BJ (cell line): ENCODE results near the gene TREH. TPM values are rescaled to one million over a fixed set of nuclear protein-coding genes. Genes with fewer than 3 reads are reported as not detected.

Source experiments
- CTCF ChIA-PET: fragments of 350-600 bp; formaldehyde crosslinking; extraction: SDS; loops from one replicate; lab custom pipeline; 2021; ENCODE audit warnings: antibody characterized with exemption, inconsistent platforms; lab: Yijun Ruan, JAX
- POLR2A ChIA-PET: fragments of 300-600 bp; sonication (Branson Sonifier 250); formaldehyde crosslinking; extraction: SDS; loops from one replicate; lab custom pipeline; 2021; ENCODE audit warnings: antibody characterized with exemption; lab: Charles Lee
- DNase-seq: peaks from one replicate; pipeline ENCODE4 v3.0.0-alpha.2; 2011; ENCODE audit warnings: low read depth
- H3K27me3 ChIP-seq: 2 replicates; pipeline ENCODE4 v1.6.0; 2011; ENCODE audit warnings: low read length; ENCODE audit not compliant: control insufficient read depth, insufficient read depth
- H3K36me3 ChIP-seq: 2 replicates; pipeline ENCODE4 v1.5.1; 2011; ENCODE audit warnings: low read length; ENCODE audit not compliant: control insufficient read depth, insufficient read depth
- H3K4me3 ChIP-seq: 2 replicates; pipeline ENCODE4 v1.5.1; 2011; ENCODE audit warnings: low read depth, mild to moderate bottlenecking, control low read depth, low read length
- polyA plus RNA-seq: library from polyadenylated mRNA; depleted of rRNA; stranded (reverse); fragments of >200 nt; gene quantifications from 2 replicates; pipeline ENCODE4 v1.2.3, GENCODE V29; 2011
- TF ChIP-seq, protein P1 (sequence below): IDR thresholded peaks from 2 replicates; pipeline ENCODE4 v1.5.1; 2011; ENCODE audit warnings: low read depth, mild to moderate bottlenecking, control low read depth, inconsistent platforms, low read length, moderate library complexity; ENCODE audit not compliant: insufficient read depth

Gene TREH
- polyA plus RNA-seq, 1 experiment, result not detected

DNA sequence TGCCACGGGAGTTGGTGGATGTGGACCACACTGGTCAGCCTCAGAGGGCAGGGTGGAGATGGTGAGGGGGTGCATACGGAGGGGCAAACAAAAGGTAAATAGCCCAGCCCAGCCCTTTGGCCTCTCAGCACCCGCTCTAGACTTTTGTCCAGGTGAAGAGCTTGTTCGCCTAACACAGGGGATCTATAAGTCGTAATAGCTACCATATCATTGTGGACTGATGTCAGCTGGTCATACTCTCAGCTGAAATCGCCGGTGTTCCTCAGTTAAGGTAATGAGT lies 27.0 kb upstream of the TREH start:
- Histone ChIP-seq H3K27me3 (peaks cover 7% of the 10 kb centered on the region), H3K4me3 (no peak overlapping the region), H3K36me3 (no peaks in the 10 kb centered on the region)
- ChIA-PET CTCF (interaction anchor here (0.9 to 2.1 kb wide), 4 partner anchors 10 to 17 kb away, joined by 3 to 6 read pairs (median 4); no protein-coding TSS in a partner anchor), POLR2A (no interaction called here)
- TF ChIP-seq, protein P1, sequence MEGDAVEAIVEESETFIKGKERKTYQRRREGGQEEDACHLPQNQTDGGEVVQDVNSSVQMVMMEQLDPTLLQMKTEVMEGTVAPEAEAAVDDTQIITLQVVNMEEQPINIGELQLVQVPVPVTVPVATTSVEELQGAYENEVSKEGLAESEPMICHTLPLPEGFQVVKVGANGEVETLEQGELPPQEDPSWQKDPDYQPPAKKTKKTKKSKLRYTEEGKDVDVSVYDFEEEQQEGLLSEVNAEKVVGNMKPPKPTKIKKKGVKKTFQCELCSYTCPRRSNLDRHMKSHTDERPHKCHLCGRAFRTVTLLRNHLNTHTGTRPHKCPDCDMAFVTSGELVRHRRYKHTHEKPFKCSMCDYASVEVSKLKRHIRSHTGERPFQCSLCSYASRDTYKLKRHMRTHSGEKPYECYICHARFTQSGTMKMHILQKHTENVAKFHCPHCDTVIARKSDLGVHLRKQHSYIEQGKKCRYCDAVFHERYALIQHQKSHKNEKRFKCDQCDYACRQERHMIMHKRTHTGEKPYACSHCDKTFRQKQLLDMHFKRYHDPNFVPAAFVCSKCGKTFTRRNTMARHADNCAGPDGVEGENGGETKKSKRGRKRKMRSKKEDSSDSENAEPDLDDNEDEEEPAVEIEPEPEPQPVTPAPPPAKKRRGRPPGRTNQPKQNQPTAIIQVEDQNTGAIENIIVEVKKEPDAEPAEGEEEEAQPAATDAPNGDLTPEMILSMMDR, result no peak
- no peak for DNase-seq

DNA sequence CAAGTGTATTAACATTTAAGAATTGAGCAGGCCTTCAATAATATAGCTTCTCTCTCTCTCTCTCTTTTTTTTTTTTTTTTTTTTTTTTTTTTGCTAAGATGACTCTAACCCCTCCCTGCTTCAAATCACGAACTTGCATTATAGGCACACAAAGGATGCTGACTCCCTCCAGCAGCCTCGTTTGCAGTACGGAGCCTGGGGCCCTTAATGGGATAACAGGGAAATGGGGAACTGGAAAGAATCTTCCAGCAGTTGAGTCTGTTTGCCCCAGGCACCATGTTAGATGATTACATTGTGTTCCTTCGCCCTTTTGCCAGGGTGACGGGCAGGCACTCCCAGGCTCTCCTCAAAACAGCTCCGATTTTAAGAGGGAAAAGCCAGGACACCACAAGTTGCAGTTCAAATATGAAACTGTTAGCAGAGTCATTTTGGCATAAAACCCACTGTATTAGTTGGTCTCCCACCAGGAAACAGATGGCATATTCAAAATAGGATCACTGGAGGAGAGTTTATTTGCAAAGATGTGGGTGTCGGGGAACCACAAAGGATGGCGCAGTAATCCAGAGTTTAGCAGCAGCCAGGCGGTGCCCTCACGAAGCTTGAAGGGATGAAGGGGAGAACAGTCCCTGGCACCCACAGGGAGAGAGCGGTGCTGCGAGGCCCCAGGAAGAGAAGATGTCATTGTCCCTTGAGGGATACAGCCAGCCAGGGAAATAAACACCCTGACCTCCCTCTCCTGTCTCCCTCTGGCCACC lies 26.5 kb upstream of the TREH start:
- ChIA-PET POLR2A (no interaction called here), CTCF (interaction anchor here (0.9 to 7.2 kb wide), 5 partner anchors 9 to 17 kb away, joined by 3 to 41 read pairs (median 4); no protein-coding TSS in a partner anchor)
- DNase-seq, result no peak
- TF ChIP-seq, protein P1, result no peak
- Histone ChIP-seq H3K4me3 (no peak overlapping the region), H3K27me3 (peaks cover 7% of the 10 kb centered on the region), H3K36me3 (no peaks in the 10 kb centered on the region)

DNA sequence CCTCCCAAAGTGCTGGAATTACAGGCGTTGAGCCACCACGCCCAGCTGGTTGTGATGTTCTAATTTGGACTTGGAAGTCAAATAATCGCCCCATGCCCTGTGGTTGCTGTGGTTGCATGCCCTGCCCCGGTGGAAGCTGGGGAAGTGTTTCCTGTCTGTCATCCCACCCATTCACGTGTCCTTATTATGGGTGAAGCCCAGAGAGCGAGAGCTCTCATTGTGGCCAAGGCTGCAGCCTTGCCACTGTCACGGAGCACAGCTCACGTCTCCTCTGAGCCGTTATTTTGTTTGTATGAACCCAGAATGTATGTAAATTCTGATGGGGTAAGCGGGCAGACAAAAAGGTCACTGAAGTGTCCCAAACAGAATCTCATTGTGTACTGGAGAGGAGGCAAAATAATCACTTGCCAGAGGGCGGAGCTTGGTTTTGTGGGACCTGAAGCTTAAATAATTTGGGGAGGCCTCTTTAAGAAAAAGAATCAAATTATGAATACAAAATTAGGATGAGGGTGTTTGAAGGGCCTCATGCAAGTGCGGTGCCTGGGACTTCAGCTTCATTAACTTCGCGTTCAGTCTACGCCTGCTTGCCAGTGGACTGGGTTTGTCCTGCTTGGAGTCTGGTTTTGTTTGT lies 25.8 kb upstream of the TREH start:
- ChIA-PET CTCF (interaction anchor here (2.1 to 7.2 kb wide), 2 partner anchors 8 to 16 kb away, joined by 4 to 41 read pairs; no protein-coding TSS in a partner anchor), POLR2A (no interaction called here)
- H3K36me3 ChIP-seq, result no peaks in the 10 kb centered on the region
- TF ChIP-seq, protein P1, result no peak
- no peak overlapping the region for H3K4me3 ChIP-seq
- peaks cover 7% of the 10 kb centered on the region for H3K27me3 ChIP-seq
- no peak for DNase-seq

DNA sequence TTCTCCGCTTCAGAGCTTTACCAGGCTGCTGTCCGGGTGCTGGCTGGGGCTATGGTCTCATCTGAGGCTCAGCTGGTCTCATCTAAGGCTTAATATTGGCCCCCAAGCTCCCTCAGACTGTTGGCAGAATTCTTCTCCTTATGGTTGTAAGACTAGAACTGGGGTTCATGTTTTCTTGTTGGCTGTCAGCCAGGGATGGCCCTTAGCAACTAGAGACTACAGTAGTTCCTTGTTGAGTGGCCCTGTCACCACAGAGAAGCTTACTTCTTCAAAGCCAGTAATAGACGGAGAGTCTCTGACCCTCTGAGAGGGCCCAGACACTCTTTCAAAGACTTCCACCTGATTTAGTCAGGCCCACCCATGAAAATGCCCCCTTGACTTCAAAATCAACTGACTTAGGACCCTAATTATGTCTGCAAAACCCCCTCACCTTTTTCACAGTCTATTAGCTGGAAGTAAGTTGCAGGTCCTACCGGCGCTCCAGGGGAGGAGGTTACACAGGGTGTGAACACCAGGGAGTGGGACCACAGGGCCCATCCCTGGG lies 24.2 kb upstream of the TREH start:
- POLR2A ChIA-PET, result no interaction called here
- CTCF ChIA-PET, result interaction anchor here (2.7 to 7.2 kb wide), 2 partner anchors 15 to 225 kb away, joined by 8 to 41 read pairs; no protein-coding TSS in a partner anchor

More for the DNA sequence above, 24.2 kb upstream of the TREH start:
- TF ChIP-seq, protein P1, result no peak
- no peak for DNase-seq
- H3K36me3 ChIP-seq, result no peaks in the 10 kb centered on the region
- no peak overlapping the region for H3K4me3 ChIP-seq
- H3K27me3 ChIP-seq, result peaks cover 7% of the 10 kb centered on the region
